ENCODE results near the gene LY9.

GRCh38 chr1:160763993-160764392, 32.0 kb upstream of the LY9 start:
- TF ChIP-seq POLR2A (IDR thresholded peaks at IDR 0.05), result no peak
- TF ChIP-seq, protein P1, sequence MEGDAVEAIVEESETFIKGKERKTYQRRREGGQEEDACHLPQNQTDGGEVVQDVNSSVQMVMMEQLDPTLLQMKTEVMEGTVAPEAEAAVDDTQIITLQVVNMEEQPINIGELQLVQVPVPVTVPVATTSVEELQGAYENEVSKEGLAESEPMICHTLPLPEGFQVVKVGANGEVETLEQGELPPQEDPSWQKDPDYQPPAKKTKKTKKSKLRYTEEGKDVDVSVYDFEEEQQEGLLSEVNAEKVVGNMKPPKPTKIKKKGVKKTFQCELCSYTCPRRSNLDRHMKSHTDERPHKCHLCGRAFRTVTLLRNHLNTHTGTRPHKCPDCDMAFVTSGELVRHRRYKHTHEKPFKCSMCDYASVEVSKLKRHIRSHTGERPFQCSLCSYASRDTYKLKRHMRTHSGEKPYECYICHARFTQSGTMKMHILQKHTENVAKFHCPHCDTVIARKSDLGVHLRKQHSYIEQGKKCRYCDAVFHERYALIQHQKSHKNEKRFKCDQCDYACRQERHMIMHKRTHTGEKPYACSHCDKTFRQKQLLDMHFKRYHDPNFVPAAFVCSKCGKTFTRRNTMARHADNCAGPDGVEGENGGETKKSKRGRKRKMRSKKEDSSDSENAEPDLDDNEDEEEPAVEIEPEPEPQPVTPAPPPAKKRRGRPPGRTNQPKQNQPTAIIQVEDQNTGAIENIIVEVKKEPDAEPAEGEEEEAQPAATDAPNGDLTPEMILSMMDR (IDR thresholded peaks at IDR 0.05), result no peak

Measured in suprapubic skin (tissue), 3 donors.